Gastrocnemius medialis (tissue), 4 donors: ENCODE measurements around the gene TMEM229B. TPM values are rescaled to one million over a fixed set of nuclear protein-coding genes. Genes with fewer than 3 reads are reported as not detected.

Experiments
- ATAC-seq, 2 donors: fragments of 150-250 bp; one replicate each; pipeline ENCODE4 v1.9.1; 2016
- DNase-seq, 2 donors: peaks; one replicate each; pipeline ENCODE4 v3.0.0-alpha.2; 2019
- H3K27ac ChIP-seq, 4 donors: fragments of 200-600 bp; sonication (generic); 1 replicate in 1 of 4; 2 replicates in 3 of 4; pipeline ENCODE4 v1.5.1; 2016 to 2018; ENCODE audit warnings: mild to moderate bottlenecking in 2 of 4, moderate library complexity in 1 of 4
- H3K27me3 ChIP-seq, 3 donors: fragments of 200-600 bp; sonication (generic) in 2 of 3; 1 replicate in 1 of 3; 2 replicates in 2 of 3; pipeline versions ENCODE4 v1.5.1 to v1.6.0; 2016 to 2019; ENCODE audit warnings: mild to moderate bottlenecking in 1 of 3, moderate library complexity in 1 of 3
- H3K36me3 ChIP-seq, 2 donors: fragments of 200-600 bp; sonication (generic) in 1 of 2; one replicate each; pipeline ENCODE4 v1.5.1; 2017 to 2018
- H3K4me1 ChIP-seq, 2 donors: fragments of 200-600 bp; sonication (generic) in 1 of 2; one replicate each; pipeline ENCODE4 v1.5.1; 2016 to 2017; ENCODE audit warnings: mild to moderate bottlenecking in 2 of 2
- H3K4me3 ChIP-seq, 4 donors: fragments of 200-600 bp; sonication (generic) in 3 of 4; 1 replicate in 1 of 4; 2 replicates in 3 of 4; pipeline ENCODE4 v1.5.1; 2016 to 2019; ENCODE audit warnings: mild to moderate bottlenecking in 2 of 4
- H3K9me3 ChIP-seq, 3 donors: fragments of 200-600 bp; sonication (generic) in 2 of 3; 1 replicate in 1 of 3; 2 replicates in 2 of 3; pipeline ENCODE4 v1.5.1; 2016 to 2019
- POLR2A ChIP-seq, 2 donors: fragments of 450-650 bp; IDR thresholded peaks; one replicate each; pipeline ENCODE4 v1.6.1; 2017; ENCODE audit warnings: antibody characterized with exemption in 2 of 2, mild to moderate bottlenecking in 2 of 2, moderate library complexity in 2 of 2
- in situ Hi-C, 4 donors: fragments of 200-750 bp; cut with MboI; loops; one replicate each; pipeline versions ENCODE4 v1.15.0 to v1.8.0; 2017; ENCODE audit warnings: low sequenced_read_pairs in 4 of 4
- intact Hi-C: fragments of 100-400 bp; cut with DNase I; formaldehyde crosslinking; loops from one replicate; pipeline ENCODE4 v1.15.1; 2023; ENCODE audit warnings: low total_unique reads
- total RNA-seq, 4 donors: library from RNA; depleted of rRNA; stranded (reverse); fragments of >200 nt; gene quantifications; one replicate each; pipeline versions ENCODE4 v1.1.0 to v1.2.3, GENCODE V29; 2016
- TF ChIP-seq, protein P1 (sequence below), 5 experiments: fragments of 450-650 bp in 3 of 5; fragments of 200-600 bp in 2 of 5; sonication (generic) in 2 of 5; IDR thresholded peaks in 4 of 5; conservative IDR thresholded peaks in 1 of 5; 1 replicate in 4 of 5; 2 replicates in 1 of 5; pipeline ENCODE4 v1.5.1; 2016 to 2019; ENCODE audit warnings: antibody characterized with exemption in 5 of 5, mild to moderate bottlenecking in 3 of 5, moderate library complexity in 3 of 5

The TMEM229B gene
- total RNA-seq, 4 donors from 2014 or later, result 0.07 to 3.3 (median 0.20) TPM; not detected in 1

DNA sequence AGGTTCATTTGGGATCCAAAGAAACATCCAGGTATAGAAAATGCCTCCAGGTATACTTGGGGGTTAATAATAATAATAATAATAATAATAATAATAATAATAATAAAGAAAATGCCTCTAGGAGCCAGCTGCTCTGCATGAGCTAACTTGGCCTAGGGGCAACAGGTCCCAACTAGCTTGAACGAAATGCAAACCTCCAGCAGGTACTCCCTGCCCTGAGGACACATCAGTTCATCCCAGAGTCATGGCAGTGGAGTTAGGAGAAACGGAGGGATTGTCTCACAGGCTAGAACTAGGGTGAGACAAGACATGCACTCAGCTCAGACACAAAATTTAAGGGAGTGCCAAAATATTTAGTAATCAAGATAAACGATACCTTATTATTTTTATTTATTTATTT lies 12.5 kb upstream of the TMEM229B start:
- TF ChIP-seq, protein P1, sequence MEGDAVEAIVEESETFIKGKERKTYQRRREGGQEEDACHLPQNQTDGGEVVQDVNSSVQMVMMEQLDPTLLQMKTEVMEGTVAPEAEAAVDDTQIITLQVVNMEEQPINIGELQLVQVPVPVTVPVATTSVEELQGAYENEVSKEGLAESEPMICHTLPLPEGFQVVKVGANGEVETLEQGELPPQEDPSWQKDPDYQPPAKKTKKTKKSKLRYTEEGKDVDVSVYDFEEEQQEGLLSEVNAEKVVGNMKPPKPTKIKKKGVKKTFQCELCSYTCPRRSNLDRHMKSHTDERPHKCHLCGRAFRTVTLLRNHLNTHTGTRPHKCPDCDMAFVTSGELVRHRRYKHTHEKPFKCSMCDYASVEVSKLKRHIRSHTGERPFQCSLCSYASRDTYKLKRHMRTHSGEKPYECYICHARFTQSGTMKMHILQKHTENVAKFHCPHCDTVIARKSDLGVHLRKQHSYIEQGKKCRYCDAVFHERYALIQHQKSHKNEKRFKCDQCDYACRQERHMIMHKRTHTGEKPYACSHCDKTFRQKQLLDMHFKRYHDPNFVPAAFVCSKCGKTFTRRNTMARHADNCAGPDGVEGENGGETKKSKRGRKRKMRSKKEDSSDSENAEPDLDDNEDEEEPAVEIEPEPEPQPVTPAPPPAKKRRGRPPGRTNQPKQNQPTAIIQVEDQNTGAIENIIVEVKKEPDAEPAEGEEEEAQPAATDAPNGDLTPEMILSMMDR (IDR thresholded peaks at IDR 0.05 in 4 of 5, conservative IDR thresholded peaks at IDR 0.05 in 1 of 5), result no peak
- TF ChIP-seq POLR2A (IDR thresholded peaks at IDR 0.05), result no peak
- Histone ChIP-seq H3K9me3 (no peaks in the 10 kb centered on the region), H3K27me3 (no peaks in the 10 kb centered on the region), H3K36me3 (no peaks in the 10 kb centered on the region), H3K4me3 (no peak overlapping the region), H3K27ac (no peak overlapping the region), H3K4me1 (no peaks in the 10 kb centered on the region)
- intact Hi-C loops (no loop called here), in situ Hi-C loops (no loop called here)
- ATAC-seq (no peak), DNase-seq (no peak)

DNA sequence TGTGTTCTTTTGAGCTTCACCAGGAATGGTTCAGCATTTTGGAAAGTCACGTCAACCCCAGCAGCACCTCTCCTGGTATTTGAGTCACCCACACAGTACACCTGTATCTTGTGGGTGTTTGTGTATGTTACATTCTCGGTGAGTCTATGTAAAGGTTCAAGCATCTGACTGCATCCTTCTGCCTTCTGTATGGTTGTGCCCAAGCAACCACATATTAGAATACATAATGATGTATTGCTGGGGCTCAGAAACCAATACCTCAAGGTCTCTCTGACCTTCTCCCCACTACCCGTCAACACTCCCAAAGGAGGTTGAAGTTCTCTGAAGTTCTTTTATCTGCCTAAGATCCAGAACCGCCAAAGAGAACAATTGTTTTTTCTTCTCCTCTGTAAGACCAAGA lies 9.2 kb upstream of the TMEM229B start:
- peaks cover 0 to 4% (median 0%) of the 10 kb centered on the region in 3 donors for H3K9me3 ChIP-seq
- H3K27ac ChIP-seq, result no peak overlapping the region
- no peak overlapping the region for H3K4me3 ChIP-seq
- DNase-seq (no peak), ATAC-seq (no peak)
- intact Hi-C loops (no loop called here), in situ Hi-C loops (no loop called here)
- TF ChIP-seq POLR2A (IDR thresholded peaks at IDR 0.05), result no peak
- TF ChIP-seq, protein P1 (IDR thresholded peaks at IDR 0.05 in 4 of 5, conservative IDR thresholded peaks at IDR 0.05 in 1 of 5), result no peak
- no peaks in the 10 kb centered on the region for H3K4me1 ChIP-seq
- H3K36me3 ChIP-seq, result no peaks in the 10 kb centered on the region
- no peaks in the 10 kb centered on the region for H3K27me3 ChIP-seq

DNA sequence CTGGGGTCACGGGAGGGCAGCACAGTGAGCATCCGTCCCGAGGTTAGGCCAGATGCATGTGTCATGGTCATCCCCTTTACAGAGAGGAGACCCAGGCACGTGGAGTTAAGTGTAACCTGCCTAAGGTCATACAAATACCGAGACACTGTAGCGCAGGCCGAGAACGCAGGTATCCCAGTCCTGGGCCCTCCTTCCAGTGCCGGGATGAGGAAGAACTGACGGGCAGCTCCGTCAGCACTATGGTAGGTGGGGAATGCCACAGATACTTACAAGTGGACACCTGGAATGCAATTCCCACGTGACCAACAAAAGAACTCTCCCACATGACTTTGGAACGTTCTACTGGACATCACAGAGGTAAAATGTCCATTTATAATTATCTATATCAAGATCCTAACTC lies 8.7 kb upstream of the TMEM229B start:
- DNase-seq (no peak), ATAC-seq (no peak)
- Histone ChIP-seq H3K9me3 (peaks cover 0 to 4% (median 0%) of the 10 kb centered on the region in 3 donors), H3K36me3 (no peaks in the 10 kb centered on the region), H3K27ac (no peak overlapping the region), H3K4me1 (no peaks in the 10 kb centered on the region), H3K4me3 (no peak overlapping the region), H3K27me3 (no peaks in the 10 kb centered on the region)
- in situ Hi-C loops (no loop called here), intact Hi-C loops (no loop called here)
- no peak for TF ChIP-seq POLR2A (IDR thresholded peaks at IDR 0.05)
- TF ChIP-seq, protein P1 (IDR thresholded peaks at IDR 0.05 in 4 of 5, conservative IDR thresholded peaks at IDR 0.05 in 1 of 5), result no peak

DNA sequence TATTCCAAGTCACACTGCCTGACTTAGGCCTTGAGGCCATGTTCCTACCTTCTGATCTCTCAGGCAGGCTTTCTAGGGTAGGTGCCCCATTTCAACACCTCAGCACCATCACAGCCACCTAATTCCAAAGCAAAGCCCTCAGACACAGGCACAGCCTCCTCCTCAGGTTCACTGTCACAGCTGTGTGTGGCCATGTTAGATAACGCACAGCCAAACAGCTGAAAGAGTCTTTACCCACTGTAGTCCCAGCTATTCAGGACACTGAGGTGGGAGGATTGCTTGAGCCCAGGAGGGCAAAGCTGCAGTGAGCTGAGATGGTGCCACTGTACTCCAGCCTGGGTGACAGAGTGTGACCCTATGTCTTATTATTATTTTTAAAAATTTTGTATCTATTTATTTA lies 7.3 kb upstream of the TMEM229B start:
- Histone ChIP-seq H3K27ac (no peak overlapping the region), H3K36me3 (no peaks in the 10 kb centered on the region), H3K9me3 (peaks cover 0 to 4% (median 0%) of the 10 kb centered on the region in 3 donors), H3K27me3 (no peaks in the 10 kb centered on the region), H3K4me1 (no peaks in the 10 kb centered on the region), H3K4me3 (no peak overlapping the region)
- TF ChIP-seq, protein P1 (IDR thresholded peaks at IDR 0.05 in 4 of 5, conservative IDR thresholded peaks at IDR 0.05 in 1 of 5), result no peak
- TF ChIP-seq POLR2A (IDR thresholded peaks at IDR 0.05), result no peak
- DNase-seq (no peak), ATAC-seq (no peak)
- in situ Hi-C loops (no loop called here), intact Hi-C loops (no loop called here)

DNA sequence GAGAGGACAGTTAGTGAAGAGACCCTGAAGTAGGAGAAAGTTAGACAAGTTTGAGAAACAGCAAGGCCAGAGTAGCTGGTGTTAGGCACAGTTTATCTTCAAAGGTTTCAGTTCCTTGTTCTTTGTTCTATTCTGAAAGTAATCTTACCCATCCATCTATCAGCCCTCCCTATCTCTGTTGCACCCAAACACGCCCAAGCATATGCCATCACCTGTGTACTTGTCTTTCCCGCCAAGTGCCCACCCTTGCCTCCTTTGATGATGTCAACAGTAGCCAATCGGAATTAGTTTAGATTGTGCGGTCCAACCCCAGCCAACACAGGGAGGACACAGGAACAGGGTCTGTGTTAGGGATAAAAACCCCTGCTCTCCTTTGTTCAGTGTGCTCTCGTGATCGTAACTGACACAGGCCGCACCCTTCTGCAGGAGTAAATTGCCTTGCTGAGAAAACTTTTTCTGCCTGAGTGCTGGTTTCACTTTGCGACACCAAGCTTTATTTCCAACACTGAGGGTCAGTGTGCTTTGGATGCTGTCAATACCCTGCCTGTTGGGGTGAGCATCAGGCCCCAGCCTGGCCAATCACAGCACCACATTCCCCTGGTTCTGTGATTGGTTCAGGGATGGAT lies 4.7 kb upstream of the TMEM229B start:
- Histone ChIP-seq H3K4me1 (no peaks in the 10 kb centered on the region), H3K36me3 (no peaks in the 10 kb centered on the region), H3K27me3 (no peaks in the 10 kb centered on the region), H3K27ac (no peak overlapping the region), H3K9me3 (peaks cover 0 to 4% (median 0%) of the 10 kb centered on the region in 3 donors), H3K4me3 (no peak overlapping the region)
- DNase-seq, result no peak
- TF ChIP-seq POLR2A (IDR thresholded peaks at IDR 0.05), result no peak
- TF ChIP-seq, protein P1 (IDR thresholded peaks at IDR 0.05 in 4 of 5, conservative IDR thresholded peaks at IDR 0.05 in 1 of 5), result no peak
- no peak for ATAC-seq
- in situ Hi-C loops (no loop called here), intact Hi-C loops (no loop called here)
